ENCODE measurements around the gene FSTL1. TPM values are rescaled to one million over a fixed set of nuclear protein-coding genes. Genes with fewer than 3 reads are reported as not detected.

The FSTL1 gene
- total RNA-seq, 2 donors from 2014 or later, result 212 to 265 TPM

DNA sequence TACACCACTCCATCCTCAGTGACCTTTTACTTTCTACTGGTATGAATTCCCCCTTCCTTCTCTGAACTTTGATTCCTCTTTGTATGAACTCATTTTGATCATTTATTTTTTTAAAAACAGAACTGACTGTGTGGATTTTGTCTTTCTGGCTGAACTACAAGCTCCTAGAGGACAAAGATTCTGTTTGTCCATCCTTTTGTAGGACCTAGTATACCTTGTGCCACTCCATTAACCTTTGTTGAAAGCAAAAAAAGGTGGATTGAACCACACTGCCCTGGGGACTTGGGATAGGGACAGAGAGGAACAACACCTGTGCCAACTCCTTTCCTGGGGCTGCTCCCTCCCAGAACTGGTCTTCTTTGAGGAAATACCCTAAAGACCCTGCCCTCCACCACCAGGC is 23.6 kb downstream of the FSTL1 start:
- intact Hi-C loops (cut with DNase I), result no loop called here
- TF ChIP-seq POLR2A (IDR thresholded peaks at IDR 0.05), result no peak
- TF ChIP-seq, protein P1, sequence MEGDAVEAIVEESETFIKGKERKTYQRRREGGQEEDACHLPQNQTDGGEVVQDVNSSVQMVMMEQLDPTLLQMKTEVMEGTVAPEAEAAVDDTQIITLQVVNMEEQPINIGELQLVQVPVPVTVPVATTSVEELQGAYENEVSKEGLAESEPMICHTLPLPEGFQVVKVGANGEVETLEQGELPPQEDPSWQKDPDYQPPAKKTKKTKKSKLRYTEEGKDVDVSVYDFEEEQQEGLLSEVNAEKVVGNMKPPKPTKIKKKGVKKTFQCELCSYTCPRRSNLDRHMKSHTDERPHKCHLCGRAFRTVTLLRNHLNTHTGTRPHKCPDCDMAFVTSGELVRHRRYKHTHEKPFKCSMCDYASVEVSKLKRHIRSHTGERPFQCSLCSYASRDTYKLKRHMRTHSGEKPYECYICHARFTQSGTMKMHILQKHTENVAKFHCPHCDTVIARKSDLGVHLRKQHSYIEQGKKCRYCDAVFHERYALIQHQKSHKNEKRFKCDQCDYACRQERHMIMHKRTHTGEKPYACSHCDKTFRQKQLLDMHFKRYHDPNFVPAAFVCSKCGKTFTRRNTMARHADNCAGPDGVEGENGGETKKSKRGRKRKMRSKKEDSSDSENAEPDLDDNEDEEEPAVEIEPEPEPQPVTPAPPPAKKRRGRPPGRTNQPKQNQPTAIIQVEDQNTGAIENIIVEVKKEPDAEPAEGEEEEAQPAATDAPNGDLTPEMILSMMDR (IDR thresholded peaks at IDR 0.05), result no peak
- TF ChIP-seq POLR2AphosphoS5 (IDR thresholded peaks at IDR 0.05), result no peak
- H3K36me3 ChIP-seq, result no peaks in the 10 kb centered on the region
- no peaks in the 10 kb centered on the region for H3K27me3 ChIP-seq (replicated peaks; ENCODE audit: insufficient read depth)
- H3K4me3 ChIP-seq, result no peak overlapping the region
- peaks cover 7% of the 10 kb centered on the region for H3K4me1 ChIP-seq (replicated peaks)
- H3K9me3 ChIP-seq, result no peaks in the 10 kb centered on the region
- H3K27ac ChIP-seq, result peak overlapping the region; percentile 46 to 54
- DNase-seq (ENCODE audit: low spot score), result no peak

DNA sequence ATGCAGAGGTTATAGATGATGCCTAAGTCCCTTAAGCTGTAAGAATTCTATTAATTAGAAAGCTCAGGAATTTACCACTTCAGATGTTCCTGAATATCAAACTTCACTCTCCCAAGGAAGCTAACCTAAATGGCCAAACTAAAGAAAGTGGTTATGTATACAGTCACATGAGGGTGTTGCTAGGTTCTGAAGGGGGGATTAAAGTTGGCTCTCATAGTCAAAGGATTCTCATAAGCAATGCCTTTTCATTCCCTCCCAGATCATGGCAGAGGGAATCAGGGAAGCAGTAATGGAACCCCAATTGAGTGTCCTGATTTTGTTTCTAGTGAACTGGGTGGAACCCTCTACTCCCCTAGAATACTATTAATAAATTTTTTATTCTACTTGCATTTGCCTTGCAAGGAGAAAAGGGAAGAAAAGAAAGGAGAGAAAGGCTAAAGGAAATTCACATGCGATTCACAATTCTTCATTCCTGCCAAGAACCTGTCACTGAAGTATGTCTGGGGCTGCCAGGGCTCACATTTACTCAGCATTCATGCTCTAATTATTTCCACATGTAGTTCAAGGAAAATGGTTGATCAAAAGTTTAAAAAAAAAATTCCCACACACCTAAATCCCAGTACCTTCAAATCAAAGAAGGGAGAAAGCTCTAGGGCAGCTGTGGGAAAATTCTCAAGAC is 25.1 kb downstream of the FSTL1 start:
- 6% methylated on average over 1 of the region's 1 CpG for WGBS
- intact Hi-C loops (cut with DNase I), result no loop called here
- H3K27me3 ChIP-seq (replicated peaks; ENCODE audit: insufficient read depth), result no peaks in the 10 kb centered on the region
- H3K36me3 ChIP-seq, result no peaks in the 10 kb centered on the region
- peaks cover 19% of the 10 kb centered on the region for H3K4me1 ChIP-seq (replicated peaks)
- H3K4me3 ChIP-seq, result no peak overlapping the region
- H3K27ac ChIP-seq, result peak overlapping the region; percentile 46 to 54
- H3K9me3 ChIP-seq, result no peaks in the 10 kb centered on the region
- no peak for TF ChIP-seq POLR2A (IDR thresholded peaks at IDR 0.05)
- peak; percentile 73 for TF ChIP-seq POLR2AphosphoS5 (IDR thresholded peaks at IDR 0.05)
- DNase-seq (ENCODE audit: low spot score), result peak; percentile 41

DNA sequence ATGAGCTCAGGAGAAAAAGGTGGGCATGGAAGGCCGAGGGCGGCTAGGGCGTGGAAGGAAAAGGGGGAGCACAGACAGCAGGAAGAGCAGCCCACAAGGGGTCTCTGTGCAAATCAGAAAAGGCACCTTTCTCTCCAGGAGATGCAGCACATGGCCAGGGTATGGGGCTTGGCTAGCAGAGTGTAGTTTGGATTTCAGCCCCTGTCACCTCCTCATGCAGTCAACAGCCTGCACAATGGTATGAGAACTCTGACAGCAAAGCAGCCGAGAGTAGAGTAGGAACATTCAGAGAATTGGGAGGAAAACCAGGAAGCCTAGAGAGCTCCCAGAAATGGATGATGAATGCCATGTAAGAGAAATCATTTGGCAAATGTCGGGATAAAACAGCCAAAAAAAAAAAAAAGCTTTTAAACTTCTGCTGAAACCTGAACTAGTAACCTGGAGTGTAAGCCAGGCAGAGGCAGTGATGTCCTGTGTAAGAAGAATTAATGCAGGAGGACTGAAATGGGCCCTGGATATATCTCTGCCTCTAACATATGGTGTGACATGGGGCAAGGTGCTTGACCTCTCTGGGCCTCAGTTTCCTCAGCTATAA is 25.7 kb downstream of the FSTL1 start:
- intact Hi-C loops (cut with DNase I), result no loop called here
- TF ChIP-seq, protein P1 (IDR thresholded peaks at IDR 0.05), result no peak
- TF ChIP-seq POLR2AphosphoS5 (IDR thresholded peaks at IDR 0.05) (no peak), POLR2A (IDR thresholded peaks at IDR 0.05) (no peak)
- no peak for DNase-seq (ENCODE audit: low spot score)

DNA sequence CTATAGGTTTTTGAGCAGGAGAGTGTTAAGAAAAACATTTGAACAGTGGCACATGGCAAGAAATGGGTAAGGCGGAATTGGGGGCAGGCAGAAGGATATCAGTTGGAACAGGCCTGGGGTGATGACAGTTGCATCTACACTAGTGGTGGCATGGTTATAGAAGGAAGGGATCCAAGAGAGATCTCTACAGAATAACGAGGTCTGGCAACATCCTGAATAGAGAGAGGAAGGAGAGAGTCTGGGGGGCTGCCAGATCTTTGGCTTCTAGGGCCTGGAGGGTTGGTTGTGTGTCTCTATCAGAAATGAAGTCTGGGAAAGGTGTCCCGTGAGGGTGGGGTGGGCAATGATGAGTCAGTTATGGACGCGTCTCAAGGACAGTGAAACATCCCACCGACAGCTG is 26.3 kb downstream of the FSTL1 start:
- peak overlapping the region; percentile 46 to 54 for H3K27ac ChIP-seq
- H3K9me3 ChIP-seq, result no peaks in the 10 kb centered on the region
- no peaks in the 10 kb centered on the region for H3K36me3 ChIP-seq
- TF ChIP-seq, protein P1 (IDR thresholded peaks at IDR 0.05), result no peak
- no peak for TF ChIP-seq POLR2A (IDR thresholded peaks at IDR 0.05)
- no peak for TF ChIP-seq POLR2AphosphoS5 (IDR thresholded peaks at IDR 0.05)
- 62% methylated on average over 6 of the region's 6 CpGs for WGBS
- H3K4me3 ChIP-seq, result no peak overlapping the region
- intact Hi-C loops (cut with DNase I), result no loop called here
- DNase-seq (ENCODE audit: low spot score), result no peak
- peaks cover 29% of the 10 kb centered on the region for H3K4me1 ChIP-seq (replicated peaks)
- H3K27me3 ChIP-seq (replicated peaks; ENCODE audit: insufficient read depth), result no peaks in the 10 kb centered on the region

More for the DNA sequence above, 25.7 kb downstream of the FSTL1 start:
- WGBS, result 48% methylated on average over 5 of the region's 5 CpGs
- Histone ChIP-seq H3K4me1 (replicated peaks) (peaks cover 25% of the 10 kb centered on the region), H3K36me3 (no peaks in the 10 kb centered on the region), H3K4me3 (no peak overlapping the region), H3K27me3 (replicated peaks; ENCODE audit: insufficient read depth) (no peaks in the 10 kb centered on the region), H3K9me3 (no peaks in the 10 kb centered on the region), H3K27ac (peak overlapping the region; percentile 46 to 54)

DNA sequence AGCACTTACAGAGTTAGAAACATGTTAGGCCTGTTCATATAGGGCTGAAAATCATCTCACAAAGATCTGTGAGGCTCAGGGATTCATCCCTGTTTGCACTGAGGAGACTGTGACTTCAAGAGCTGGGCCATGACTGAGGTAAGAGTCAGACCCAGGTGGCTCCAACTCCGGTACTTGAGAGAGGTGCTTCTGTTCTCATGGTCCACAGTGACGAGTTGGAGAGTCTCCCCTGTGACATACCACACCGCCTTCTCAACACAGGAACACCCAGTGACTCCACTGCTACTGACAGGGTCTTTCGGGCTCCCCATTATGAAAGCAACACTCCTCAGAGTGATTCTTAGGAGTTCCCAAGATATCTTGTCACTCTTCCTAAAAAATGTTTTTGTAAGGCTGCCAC is 27.4 kb downstream of the FSTL1 start:
- 85% methylated on average over 4 of the region's 4 CpGs for WGBS
- H3K4me1 ChIP-seq (replicated peaks), result peaks cover 40% of the 10 kb centered on the region

More for the DNA sequence above, 27.4 kb downstream of the FSTL1 start:
- no peak for DNase-seq (ENCODE audit: low spot score)
- Histone ChIP-seq H3K4me3 (no peak overlapping the region), H3K36me3 (no peaks in the 10 kb centered on the region), H3K27ac (peak overlapping the region; percentile 41 to 54), H3K9me3 (no peaks in the 10 kb centered on the region), H3K27me3 (replicated peaks; ENCODE audit: insufficient read depth) (no peaks in the 10 kb centered on the region)
- intact Hi-C loops (cut with DNase I), result loop anchor here (2.0 kb wide), 1 partner anchor 27 kb away; the partner anchor contains the start of gene FSTL1
- TF ChIP-seq POLR2AphosphoS5 (IDR thresholded peaks at IDR 0.05), result no peak
- TF ChIP-seq POLR2A (IDR thresholded peaks at IDR 0.05), result no peak
- TF ChIP-seq, protein P1 (IDR thresholded peaks at IDR 0.05), result no peak
